Measurements from ENCODE around the gene SUGT1.

GRCh38 chr13:52669677-52670076 lies 17.0 kb downstream of the SUGT1 start:
- TF ChIP-seq CTCF (conservative IDR thresholded peaks at IDR 0.05; ENCODE audit: low read length): peak; percentile 49
- TF ChIP-seq EZH2phosphoT487 (IDR thresholded peaks at IDR 0.05; ENCODE audit: borderline replicate concordance): no peak

Data from Loucy (cell line).